Left lung (tissue), 10 donors: ENCODE results near the gene LRRC4C. TPM values are rescaled to one million over a fixed set of nuclear protein-coding genes. Genes with fewer than 3 reads are reported as not detected.

Source experiments
- ATAC-seq: fragments of 200-7000 bp; cut with Tn5 transposase; one replicate; pipeline ENCODE4 v1.9.1; 2020; ENCODE audit warnings: moderate library complexity
- DNase-seq, 4 donors: peaks; one replicate each; pipeline ENCODE4 v3.0.0-alpha.2; 2013 to 2020
- H3K27ac ChIP-seq, 2 donors: fragments of 200-600 bp; sonication (generic) in 1 of 2; one replicate each; pipeline versions ENCODE4 v1.5.0 to v1.8.0; 2020 to 2021
- H3K27me3 ChIP-seq, 2 donors: fragments of 200-600 bp; sonication (generic) in 1 of 2; one replicate each; pipeline versions ENCODE4 v1.5.0 to v1.8.0; 2020 to 2021
- H3K36me3 ChIP-seq, 2 donors: fragments of 200-600 bp; sonication (generic) in 1 of 2; one replicate each; pipeline versions ENCODE4 v1.5.0 to v1.8.0; 2020 to 2021
- H3K4me1 ChIP-seq, 2 donors: fragments of 200-600 bp; one replicate each; pipeline ENCODE4 v1.8.0; 2021
- H3K4me3 ChIP-seq, 2 donors: fragments of 200-600 bp; sonication (generic) in 1 of 2; one replicate each; pipeline versions ENCODE4 v1.5.0 to v1.8.0; 2020 to 2021; ENCODE audit warnings: mild to moderate bottlenecking in 1 of 2
- H3K9me3 ChIP-seq, 2 donors: fragments of 200-600 bp; sonication (generic) in 1 of 2; one replicate each; pipeline versions ENCODE4 v1.5.0 to v1.8.0; 2020 to 2021
- intact Hi-C, 2 donors: fragments of 100-400 bp; cut with DNase I; formaldehyde crosslinking; loops; one replicate each; pipeline versions ENCODE4 v1.11.2 to v1.14.2; 2022
- polyA plus RNA-seq, 6 donors: library from polyadenylated mRNA; unstranded; fragments of 120-200 nt; gene quantifications; one replicate each; pipeline ENCODE4 v1.2.1, GENCODE V29; 2013; ENCODE audit not compliant: insufficient read length in 6 of 6
- total RNA-seq, 2 donors: library from RNA; stranded (reverse); fragmentation: NEBNext Ultra II Directional; extraction: Animal tissue kit (Norgen Biotek cat#: 25700); gene quantifications; one replicate each; pipeline ENCODE4 v1.2.1, GENCODE V29; 2021
- TF ChIP-seq, protein P1 (sequence below), 2 donors: fragments of 200-600 bp; sonication (generic) in 1 of 2; IDR thresholded peaks; one replicate each; pipeline versions ENCODE4 v1.5.0 to v1.8.0; 2021; ENCODE audit warnings: antibody characterized with exemption in 2 of 2
- donor health status: DM: no; HTN: yes; CAD: no.
- donor health status: DM: no; HTN: no; CAD: no.

LRRC4C gene
- total and polyA plus RNA-seq, 8 donors, result 0.50 to 6.8 (median 4.2) TPM

DNA sequence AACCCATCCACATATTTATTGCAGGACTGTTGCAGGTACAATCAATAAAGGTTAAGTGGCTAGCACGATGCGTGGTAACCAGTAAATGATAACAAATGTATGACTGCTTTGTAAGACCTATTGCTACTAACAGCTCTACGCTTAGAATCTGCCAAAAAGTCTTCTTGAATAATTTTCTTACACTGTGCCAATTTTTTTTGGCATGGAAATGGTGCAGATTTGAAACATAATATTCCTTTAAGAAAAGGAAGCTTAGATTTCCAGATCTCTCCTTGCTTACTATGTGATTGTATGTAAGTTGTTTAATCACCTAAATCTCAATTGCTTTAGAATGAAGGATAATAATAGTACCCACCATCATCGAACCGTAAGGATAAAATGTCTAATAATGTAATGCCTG is 192.0 kb downstream of the LRRC4C start:
- no peaks in the 10 kb centered on the region for H3K27me3 ChIP-seq
- H3K36me3 ChIP-seq, result no peaks in the 10 kb centered on the region
- ATAC-seq (no peak), DNase-seq (no peak)
- H3K9me3 ChIP-seq, result no peaks in the 10 kb centered on the region
- no peaks in the 10 kb centered on the region for H3K4me1 ChIP-seq
- TF ChIP-seq, protein P1, sequence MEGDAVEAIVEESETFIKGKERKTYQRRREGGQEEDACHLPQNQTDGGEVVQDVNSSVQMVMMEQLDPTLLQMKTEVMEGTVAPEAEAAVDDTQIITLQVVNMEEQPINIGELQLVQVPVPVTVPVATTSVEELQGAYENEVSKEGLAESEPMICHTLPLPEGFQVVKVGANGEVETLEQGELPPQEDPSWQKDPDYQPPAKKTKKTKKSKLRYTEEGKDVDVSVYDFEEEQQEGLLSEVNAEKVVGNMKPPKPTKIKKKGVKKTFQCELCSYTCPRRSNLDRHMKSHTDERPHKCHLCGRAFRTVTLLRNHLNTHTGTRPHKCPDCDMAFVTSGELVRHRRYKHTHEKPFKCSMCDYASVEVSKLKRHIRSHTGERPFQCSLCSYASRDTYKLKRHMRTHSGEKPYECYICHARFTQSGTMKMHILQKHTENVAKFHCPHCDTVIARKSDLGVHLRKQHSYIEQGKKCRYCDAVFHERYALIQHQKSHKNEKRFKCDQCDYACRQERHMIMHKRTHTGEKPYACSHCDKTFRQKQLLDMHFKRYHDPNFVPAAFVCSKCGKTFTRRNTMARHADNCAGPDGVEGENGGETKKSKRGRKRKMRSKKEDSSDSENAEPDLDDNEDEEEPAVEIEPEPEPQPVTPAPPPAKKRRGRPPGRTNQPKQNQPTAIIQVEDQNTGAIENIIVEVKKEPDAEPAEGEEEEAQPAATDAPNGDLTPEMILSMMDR (IDR thresholded peaks at IDR 0.05), result no peak
- intact Hi-C loops, result no loop called here
- no peak overlapping the region for H3K4me3 ChIP-seq
- no peak overlapping the region for H3K27ac ChIP-seq

DNA sequence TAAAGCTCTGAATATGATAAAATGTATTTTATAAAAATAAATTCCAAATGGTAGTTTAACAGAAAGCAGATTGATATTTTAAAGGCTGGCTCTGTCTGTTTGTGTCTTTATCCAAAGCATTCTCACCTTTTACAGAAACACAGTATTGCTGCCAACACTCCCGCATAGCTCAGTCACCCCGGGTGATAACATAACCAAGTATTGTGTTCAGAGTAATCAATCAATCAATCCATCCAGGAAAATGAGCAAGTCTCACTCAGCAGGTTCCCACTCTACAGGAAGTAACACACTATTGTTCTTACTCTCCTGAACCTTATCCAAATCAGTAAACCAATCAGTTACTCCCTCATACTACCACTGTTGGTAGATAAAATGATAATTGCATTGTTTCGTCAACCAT is 203.4 kb downstream of the LRRC4C start:
- DNase-seq (no peak), ATAC-seq (no peak)
- intact Hi-C loops, result no loop called here
- H3K36me3 ChIP-seq, result no peaks in the 10 kb centered on the region
- no peak overlapping the region for H3K27ac ChIP-seq
- H3K4me1 ChIP-seq, result no peaks in the 10 kb centered on the region
- TF ChIP-seq, protein P1 (IDR thresholded peaks at IDR 0.05), result no peak
- H3K4me3 ChIP-seq, result no peak overlapping the region
- no peaks in the 10 kb centered on the region for H3K9me3 ChIP-seq
- H3K27me3 ChIP-seq, result no peaks in the 10 kb centered on the region

DNA sequence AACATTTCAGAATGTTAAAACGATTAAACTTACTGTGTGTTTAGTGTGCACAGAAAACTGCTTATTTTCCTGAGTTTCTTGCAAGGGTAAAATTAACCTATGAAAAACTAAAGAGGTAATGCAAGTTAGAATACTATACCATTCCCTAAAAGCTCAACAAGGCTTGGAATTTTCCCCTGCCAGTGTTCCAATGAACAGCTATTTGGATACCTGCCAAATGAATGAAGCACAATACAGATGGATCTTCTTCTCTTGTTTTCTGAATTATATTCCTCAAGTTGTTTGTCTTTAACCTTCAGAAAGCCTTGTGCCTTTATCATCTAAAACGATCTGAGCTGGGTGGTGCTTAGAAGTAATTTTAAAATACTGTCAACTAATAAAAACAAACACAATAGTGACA is 204.5 kb downstream of the LRRC4C start:
- H3K36me3 ChIP-seq, result no peaks in the 10 kb centered on the region
- intact Hi-C loops, result no loop called here

GRCh38 chr11:41250408-41250935 is 209.0 kb downstream of the LRRC4C start:
- Histone ChIP-seq H3K36me3 (no peaks in the 10 kb centered on the region), H3K9me3 (no peaks in the 10 kb centered on the region), H3K4me3 (no peak overlapping the region), H3K27me3 (no peaks in the 10 kb centered on the region), H3K27ac (no peak overlapping the region), H3K4me1 (no peaks in the 10 kb centered on the region)
- DNase-seq, result no peak
- TF ChIP-seq, protein P1 (IDR thresholded peaks at IDR 0.05), result no peak
- intact Hi-C loops, result no loop called here
- ATAC-seq, result no peak

More for the DNA sequence above, 204.5 kb downstream of the LRRC4C start:
- Histone ChIP-seq H3K4me3 (no peak overlapping the region), H3K9me3 (no peaks in the 10 kb centered on the region), H3K4me1 (no peaks in the 10 kb centered on the region), H3K27me3 (no peaks in the 10 kb centered on the region), H3K27ac (no peak overlapping the region)
- DNase-seq, result no peak
- ATAC-seq, result no peak
- TF ChIP-seq, protein P1 (IDR thresholded peaks at IDR 0.05), result no peak

- Histone ChIP-seq H3K4me1 (no peaks in the 10 kb centered on the region), H3K27ac (no peak overlapping the region), H3K27me3 (no peaks in the 10 kb centered on the region), H3K9me3 (no peaks in the 10 kb centered on the region), H3K4me3 (no peak overlapping the region), H3K36me3 (no peaks in the 10 kb centered on the region)
- ATAC-seq (no peak), DNase-seq (no peak)
- TF ChIP-seq, protein P1 (IDR thresholded peaks at IDR 0.05), result no peak
- intact Hi-C loops, result no loop called here
Observed at GRCh38 chr11:41247621-41248020, 211.8 kb downstream of the LRRC4C start.
